Caki2 (cell line): Measurements from ENCODE around the gene SGMS1. TPM values are rescaled to one million over a fixed set of nuclear protein-coding genes. Genes with fewer than 3 reads are reported as not detected.

Experiments used
- DNase-seq: peaks from one replicate; pipeline ENCODE4 v3.0.0-alpha.2; 2015; ENCODE audit warnings: low read depth
- in situ Hi-C: cut with HindIII; loops from 2 replicates; pipeline ENCODE4 v1.10.0; 2016; ENCODE audit warnings: low sequenced_read_pairs, low pct_unique_long_range_greater_than_20kb, mixed read lengths
- total RNA-seq: library from RNA; depleted of rRNA; stranded (reverse); fragments of >200 nt; shearing (Covaris generic); gene quantifications from 2 replicates; pipeline ENCODE4 v1.2.3, GENCODE V29; 2014; ENCODE audit warnings: low replicate concordance

The SGMS1 gene
- total RNA-seq, 1 experiment from 2014 or later = 54.6 TPM

DNA sequence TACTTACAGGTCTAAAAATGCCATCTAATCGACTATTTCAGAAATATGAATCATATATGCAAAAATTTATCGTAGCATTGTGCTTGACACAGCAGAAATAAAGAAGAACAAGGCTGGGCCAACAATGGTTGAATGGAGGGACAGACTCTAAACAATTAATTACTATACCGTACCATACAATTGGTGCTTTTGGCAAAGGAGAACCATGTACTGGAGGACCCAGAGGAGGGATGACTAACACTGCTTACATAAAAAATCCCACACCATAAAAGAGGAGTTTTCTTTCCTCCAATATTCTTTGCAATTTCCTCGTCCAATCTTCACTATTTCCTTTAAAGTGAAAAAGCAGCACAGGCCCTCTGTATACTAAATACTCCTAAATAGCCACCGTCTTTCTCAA lies 94.1 kb downstream of the SGMS1 start:
- no peak for DNase-seq
- in situ Hi-C loops = no loop called here

DNA sequence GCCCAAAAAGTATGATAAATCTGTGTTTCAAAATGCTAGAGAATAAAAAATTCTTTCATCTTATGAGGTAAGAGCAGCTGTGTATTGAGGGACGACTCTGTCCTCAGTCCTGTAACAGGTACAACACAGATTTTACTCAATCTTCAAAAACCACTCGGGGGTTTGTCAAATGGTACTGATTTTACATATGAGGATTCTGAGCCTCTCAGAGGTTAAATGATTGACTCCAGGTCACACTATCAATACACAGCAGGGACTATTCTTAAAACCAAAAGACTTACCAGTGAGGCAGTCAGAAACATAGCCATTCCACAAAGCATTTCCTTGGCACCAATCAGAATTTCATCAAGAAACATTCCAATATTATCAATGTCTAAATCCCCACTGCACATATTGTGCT lies 95.5 kb downstream of the SGMS1 start:
- no peak for DNase-seq
- in situ Hi-C loops = no loop called here

DNA sequence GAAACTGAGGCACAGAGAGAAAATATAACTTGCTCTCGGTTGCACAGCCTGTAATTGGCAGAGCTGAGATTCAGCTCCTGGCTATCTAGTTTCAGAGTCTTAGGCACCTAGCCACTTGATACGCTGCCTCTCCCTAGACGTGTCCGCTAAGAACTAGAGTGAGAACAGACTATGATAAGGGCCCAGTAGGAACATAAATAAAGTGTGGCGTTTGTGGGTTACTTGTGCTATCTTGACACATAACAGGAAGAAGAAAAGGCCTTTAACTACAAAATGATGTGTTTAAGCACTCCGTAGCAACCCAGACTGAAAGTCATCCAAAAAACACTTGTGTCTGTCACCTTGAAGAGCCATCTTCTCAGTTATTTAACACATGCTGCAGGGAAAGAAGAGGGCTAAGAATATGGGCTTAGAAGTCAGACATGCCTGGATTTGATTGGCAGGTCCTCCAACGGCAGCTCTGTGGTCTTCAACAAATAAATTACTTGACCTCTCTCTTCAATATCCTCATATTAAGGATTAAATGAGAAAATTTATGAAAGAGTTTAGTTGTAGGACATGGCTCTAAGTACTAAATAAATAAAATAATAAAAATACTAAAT lies 96.2 kb downstream of the SGMS1 start:
- no peak for DNase-seq
- in situ Hi-C loops = no loop called here

DNA sequence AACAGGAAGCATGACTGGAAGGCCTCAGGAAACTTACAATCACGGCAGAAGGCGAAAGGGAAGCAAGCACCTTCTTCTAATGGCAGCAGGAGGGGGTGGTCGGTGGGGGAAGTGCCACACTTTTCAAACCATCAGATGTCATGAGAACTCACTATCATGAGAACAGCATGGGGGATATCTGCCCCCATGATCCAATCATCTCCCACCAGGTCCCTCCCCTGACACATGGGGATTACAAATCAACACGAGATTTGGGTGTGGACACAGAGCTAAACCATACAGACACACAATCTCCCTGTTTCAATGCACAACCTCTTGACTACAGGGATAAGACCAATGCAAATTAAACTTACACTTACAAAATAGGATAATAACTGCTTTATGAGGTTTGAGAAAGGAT lies 97.6 kb downstream of the SGMS1 start:
- in situ Hi-C loops = no loop called here
- no peak for DNase-seq

DNA sequence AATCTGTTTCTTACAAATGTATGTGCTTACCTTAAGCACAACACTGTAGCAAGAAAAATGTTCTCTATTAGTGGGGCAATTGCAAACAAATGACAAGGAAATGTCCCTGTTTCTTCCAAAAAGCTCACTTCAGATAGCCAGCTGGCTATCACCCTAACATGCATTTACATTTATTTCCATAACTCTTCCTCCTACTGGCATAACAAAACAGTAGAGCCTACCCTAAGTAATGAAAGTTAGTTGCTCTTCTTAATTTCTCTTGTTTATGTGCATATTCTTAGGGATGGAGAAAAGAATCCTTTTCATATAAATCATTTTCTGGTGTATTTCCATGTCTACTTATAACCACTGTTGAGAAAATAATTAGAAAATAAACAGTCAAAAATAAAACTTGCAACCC lies 100.4 kb downstream of the SGMS1 start:
- in situ Hi-C loops = no loop called here
- no peak for DNase-seq

DNA sequence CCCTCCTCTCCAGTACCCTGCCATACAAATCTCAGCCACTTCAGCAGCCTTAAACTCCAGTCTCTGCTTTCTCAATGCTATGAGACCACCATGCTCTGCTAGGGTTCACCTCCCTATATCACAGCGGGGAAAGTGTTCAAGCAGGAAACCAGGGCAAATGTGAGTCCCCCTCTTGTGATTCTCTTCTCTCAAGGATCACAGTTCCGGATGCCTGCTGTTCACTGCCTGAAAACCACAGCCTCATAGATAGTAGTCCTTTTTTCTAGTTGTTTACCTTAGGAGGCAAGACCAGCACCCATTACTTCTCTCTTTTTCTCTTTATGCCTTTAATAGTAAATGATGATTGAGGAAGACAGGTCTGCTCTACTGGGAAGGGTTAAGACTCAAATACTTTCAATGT lies 100.8 kb downstream of the SGMS1 start:
- in situ Hi-C loops = no loop called here
- no peak for DNase-seq

DNA sequence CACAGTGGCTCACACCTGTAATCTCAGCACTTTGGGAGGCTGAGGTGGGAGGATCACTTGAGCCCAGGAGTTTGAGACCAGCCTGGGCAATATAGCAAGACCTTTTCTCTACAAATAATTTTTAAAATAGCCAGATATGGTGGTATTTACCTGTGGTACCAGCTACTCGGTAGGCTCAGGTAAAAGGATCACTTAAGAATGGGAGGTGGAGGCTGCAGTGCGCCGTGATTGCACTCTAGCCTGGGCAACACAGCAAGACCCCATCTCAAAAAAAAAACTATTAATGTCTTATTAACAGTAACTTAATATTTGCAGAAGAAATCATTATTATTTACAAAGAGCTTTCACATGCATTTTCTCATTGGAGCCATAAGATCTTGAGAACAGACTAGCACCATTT lies 103.6 kb downstream of the SGMS1 start:
- no peak for DNase-seq
- in situ Hi-C loops = no loop called here

DNA sequence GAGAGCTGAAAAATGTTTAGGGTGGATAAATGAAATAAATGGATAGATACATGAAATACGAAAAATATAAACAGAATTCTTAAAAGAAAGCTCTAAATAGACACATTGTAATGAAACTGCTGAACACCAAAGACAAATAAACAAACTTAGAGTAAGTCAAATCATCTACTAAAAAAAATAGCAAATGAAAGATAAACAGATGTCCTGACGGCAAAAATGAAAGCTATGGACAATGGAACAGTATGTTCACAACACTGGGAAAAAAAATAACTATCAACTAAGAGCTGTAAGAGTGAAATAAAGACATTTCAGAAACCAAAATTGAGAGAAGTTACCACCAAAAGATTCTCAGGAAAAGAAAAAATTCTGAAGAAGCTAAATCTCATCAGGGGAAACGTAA lies 106.1 kb downstream of the SGMS1 start:
- no peak for DNase-seq
- in situ Hi-C loops = no loop called here

DNA sequence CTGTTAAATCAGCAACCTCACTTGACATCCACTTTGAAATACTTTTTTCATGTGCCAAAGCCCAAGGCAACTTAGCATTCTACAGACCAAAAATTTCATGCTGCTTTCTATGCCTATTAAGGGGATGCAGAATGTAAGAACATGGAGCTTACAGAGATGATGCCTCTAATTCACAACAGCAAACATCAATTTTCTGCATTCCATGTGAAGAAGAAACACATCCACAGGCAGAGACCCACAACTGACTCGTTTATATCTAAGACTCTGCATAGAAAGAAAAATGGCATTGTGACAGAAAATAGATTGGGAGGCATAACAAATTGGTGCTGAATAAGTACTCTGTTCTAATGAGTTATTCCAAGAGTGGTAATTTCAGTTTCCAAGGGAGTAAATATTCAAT lies 107.6 kb downstream of the SGMS1 start:
- no peak for DNase-seq
- in situ Hi-C loops = no loop called here

DNA sequence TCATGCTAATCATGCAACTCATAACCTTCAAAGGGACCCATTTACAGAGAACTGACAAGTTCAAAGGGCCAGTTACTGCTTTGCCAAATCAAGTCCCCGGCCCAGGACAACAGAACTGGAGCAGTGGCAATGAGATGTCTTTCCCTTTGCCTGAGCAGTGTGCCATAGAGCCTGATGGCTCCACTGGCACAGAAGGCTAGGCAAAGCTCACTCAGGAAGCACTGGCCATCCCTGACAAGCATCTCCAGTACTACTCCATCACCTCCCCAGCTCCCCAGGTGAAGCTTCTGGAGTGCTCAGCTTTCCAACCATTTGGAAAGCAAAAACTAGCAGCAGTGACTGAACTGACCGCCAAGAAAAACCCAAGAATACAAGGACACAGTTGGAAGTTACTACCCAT lies 108.3 kb downstream of the SGMS1 start:
- in situ Hi-C loops = no loop called here
- no peak for DNase-seq

DNA sequence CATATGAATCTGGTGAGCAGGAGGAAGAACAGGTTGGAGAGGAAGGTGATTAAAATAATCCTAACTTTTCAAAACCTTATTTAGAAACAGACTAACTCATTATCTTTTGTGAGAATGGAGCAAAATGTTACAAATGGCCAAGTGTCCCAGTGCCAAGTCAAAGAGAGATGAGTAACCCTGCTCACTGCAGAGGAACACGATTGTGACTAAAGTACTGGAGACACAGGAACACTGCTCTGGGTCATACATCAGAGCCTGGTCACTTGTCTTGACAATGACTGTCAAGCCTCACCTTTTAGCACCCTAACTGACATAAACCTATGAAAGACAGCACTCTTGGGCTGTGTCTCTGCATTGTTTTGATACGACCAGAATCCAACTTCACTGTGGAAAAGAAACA lies 108.8 kb downstream of the SGMS1 start:
- in situ Hi-C loops = no loop called here

DNA sequence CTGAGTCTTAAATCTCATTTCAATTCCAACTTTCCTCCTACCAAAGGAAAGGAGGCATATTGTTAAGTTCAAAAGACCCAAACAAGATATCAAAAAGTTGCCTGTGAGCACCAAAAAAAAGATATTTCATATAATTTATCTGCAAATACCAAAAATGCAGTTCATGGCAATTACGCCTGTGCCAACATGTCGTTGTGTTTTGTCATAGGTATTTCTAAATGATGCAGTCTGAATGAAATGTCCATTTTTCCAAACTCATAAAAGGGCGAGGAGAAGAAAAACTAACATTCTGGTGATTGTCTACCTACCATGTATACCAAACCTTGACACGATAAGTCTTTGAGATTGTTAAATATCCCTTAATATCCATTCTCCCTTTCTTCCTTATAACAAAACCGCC lies 109.8 kb downstream of the SGMS1 start:
- no peak for DNase-seq
- in situ Hi-C loops = no loop called here

More for the DNA sequence above, 108.8 kb downstream of the SGMS1 start:
- no peak for DNase-seq

DNA sequence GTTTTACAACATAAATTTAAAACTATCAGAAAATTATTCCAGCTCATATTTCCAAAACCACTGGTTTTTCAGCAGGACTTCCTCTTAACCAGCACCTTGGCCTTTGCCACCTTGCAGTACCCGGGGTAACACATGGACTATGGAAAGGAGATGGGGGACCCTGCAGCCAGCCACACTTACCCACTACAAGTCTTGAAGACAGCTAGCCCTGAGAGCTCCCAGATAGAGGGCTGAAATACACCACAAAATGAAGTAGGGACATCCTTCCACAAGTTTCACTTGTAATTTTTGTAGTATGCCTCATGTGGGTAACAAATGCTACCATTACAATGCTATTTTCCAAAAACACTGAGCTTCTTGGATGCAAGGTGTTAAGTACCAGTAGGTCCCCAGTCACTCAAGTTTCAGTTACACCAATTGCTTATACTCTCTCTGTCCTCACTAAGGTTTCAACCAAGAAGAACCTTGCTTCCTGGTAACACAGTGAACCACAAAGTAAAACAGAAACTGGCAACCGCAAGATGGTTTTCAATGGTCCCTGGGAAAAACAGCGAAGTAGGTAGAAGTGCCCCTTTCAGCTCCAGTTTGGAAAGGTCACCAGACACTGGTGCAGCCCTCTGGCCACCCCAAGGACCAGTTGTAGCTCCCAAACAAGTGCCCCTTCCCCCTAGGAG lies 110.9 kb downstream of the SGMS1 start:
- DNase-seq = no peak
- in situ Hi-C loops = no loop called here

DNA sequence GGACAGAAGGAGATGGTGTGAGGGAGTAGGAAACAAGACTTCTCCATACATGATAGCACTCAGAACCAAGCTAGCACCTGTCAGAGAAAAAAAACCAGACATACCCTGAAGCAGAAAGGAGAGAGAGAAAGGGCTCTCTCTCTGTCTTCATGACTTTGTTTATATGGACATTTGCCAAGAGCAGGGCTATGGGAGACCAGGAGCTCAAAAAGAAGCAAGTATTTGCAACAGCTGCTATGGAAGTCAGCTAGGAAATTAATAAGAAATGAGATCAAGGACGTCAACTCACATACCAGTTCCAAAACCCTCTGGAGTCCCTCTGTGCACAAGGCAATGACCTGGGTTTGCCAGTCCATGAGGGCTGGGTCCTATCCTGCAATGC lies 111.6 kb downstream of the SGMS1 start:
- in situ Hi-C loops = no loop called here
- DNase-seq = no peak

DNA sequence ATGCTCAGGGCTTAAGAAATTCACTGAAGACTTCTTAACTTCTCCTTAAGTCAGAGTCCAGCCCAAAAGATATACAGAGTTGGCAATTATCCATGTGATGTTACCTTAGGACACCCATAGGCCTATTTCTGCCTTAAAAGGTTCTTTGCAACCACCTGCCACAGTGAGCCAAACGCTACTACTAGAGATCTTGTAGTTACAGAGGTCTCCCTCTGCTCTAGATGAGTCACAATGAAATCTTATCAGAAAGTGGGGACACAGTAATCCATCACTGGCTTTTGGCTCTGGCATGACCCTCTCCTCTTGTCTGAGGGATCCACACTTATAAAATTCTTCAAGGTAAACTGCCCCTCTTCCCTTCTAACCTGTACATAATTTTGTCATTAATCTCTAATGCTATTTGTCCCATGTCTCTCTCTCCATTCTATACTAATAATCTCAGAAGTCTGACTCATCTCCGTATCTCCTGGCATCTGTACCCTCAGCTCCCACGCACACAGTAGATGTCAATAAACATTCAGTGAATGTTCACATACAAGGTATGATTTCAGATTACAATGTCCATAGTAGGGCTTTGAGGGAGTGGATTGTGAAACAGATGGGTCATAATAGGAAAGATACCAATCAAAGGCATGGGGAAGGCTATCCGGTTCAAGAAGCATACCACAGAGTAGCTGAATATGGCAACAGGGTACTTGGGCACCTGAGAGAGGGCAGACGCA lies 112.1 kb downstream of the SGMS1 start:
- in situ Hi-C loops = no loop called here
- DNase-seq = peak; percentile 30

DNA sequence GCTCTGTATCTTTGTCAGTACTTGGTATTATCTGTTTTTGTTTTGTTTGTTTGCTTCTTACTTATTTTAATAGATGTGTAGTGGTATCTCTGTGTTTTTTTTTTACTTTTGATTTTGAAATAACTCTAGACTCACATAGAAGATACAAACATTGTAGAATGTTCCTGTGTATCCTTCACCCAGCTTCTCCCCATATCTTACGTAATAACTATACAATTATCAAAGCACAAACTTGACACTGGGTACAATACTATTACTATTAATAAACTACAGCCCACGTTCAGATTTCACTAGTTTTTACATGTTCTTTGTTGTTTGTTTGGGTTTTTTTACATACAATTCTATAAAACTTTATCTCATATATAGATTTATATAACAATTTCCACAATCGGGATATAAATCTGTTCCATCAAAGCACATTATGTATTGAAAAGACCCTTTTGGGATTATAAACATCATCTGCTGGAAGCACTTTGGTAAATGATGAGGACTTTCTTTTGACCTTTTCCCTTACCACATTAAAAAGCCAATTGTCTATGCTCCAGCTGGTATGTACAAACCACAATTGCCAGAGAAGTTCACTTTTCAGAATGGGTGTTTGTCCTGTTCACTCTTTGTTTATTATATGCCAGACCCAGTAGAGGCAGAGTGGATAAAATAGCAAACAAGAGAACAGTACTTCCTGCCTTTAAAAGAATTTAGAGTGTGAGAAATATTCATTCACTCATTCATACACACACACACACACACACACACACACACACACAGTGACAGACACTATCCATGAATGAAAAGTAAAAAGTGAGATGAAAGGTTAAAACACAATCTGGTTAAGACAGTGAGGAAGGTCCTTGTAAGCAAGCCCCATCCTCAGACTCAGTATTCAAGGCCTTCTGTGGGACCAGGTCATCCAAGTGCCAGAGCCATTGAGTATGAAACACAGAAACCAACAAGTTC lies 113.0 kb downstream of the SGMS1 start:
- in situ Hi-C loops = no loop called here
- DNase-seq = no peak

DNA sequence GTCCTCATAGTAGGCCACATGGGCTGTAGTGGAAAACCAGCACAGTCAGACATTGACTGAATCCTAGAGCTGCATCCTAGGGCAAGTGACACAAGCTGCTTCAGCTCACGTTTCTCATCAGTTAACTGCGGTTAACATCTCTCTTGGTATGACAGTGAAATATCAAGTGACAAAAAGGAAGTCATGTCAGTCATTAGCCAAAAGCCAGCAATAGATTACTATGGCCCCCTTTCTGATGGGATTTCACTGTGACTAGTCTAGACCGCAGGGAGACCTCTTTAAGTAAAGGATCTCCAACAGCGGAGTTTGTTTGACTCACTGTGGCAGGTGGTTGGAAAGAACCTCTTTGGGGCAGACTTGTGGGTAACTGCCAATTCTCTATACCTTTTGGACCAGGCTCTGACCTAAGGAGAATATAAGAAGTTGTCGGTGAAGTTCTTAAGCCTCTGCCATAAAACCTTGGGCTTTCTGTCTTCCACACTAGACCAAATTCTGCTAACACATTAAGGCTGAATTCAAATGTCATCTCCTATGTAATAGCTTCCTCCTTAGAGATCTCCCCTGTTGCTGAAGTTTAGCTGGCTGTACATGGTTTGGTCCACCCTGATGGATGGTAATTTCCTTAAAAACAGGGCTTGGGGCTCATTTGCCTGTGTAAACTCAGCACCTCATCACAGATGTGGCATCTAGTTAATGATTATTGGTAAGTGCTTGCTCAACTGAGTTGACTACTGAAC lies 115.3 kb downstream of the SGMS1 start:
- DNase-seq = peak; percentile 18
- in situ Hi-C loops = no loop called here
